DND-41 (cell line): ENCODE data around the gene KANSL1.

Source experiments
- ATAC-seq: fragments of 200-7000 bp; cut with Tn5 transposase; 3 replicates; pipeline ENCODE4 v1.9.1; 2021; ENCODE audit warnings: low read depth; ENCODE audit not compliant: insufficient read depth
- DNase-seq: peaks from one replicate; pipeline ENCODE4 v3.0.0-alpha.2; 2020
- H2AFZ ChIP-seq: 2 replicates; pipeline ENCODE4 v1.6.0; 2012; ENCODE audit warnings: low read depth, low read length
- H3K27ac ChIP-seq: 2 replicates; pipeline ENCODE4 v1.5.1; 2012; ENCODE audit warnings: low read length, inconsistent platforms
- H3K27me3 ChIP-seq: fragments of 200-600 bp; sonication (generic); 2 replicates; pipeline ENCODE4 v1.6.0; 2012; ENCODE audit warnings: low read length, mild to moderate bottlenecking, inconsistent platforms; ENCODE audit not compliant: insufficient read depth, poor library complexity
- H3K36me3 ChIP-seq: 2 replicates; pipeline ENCODE4 v1.5.1; 2012; ENCODE audit warnings: low read length, inconsistent platforms; ENCODE audit not compliant: insufficient read depth
- H3K4me1 ChIP-seq: 2 replicates; pipeline ENCODE4 v1.5.1; 2012; ENCODE audit warnings: mild to moderate bottlenecking, low read length; ENCODE audit not compliant: insufficient read depth
- H3K4me2 ChIP-seq: 2 replicates; pipeline ENCODE4 v1.6.0; 2012; ENCODE audit warnings: mild to moderate bottlenecking, moderate library complexity, low read length, inconsistent platforms; ENCODE audit not compliant: insufficient read depth
- H3K4me3 ChIP-seq, 2 experiments: fragments of 200-600 bp in 1 of 2; shearing (Covaris generic) in 1 of 2; 2 replicates each; pipeline ENCODE4 v1.5.1; 2012 to 2016; ENCODE audit warnings: inconsistent platforms in 2 of 2, low read length in 2 of 2, mild to moderate bottlenecking in 2 of 2, low read depth in 1 of 2, moderate library complexity in 1 of 2
- H3K79me2 ChIP-seq: 2 replicates; pipeline ENCODE4 v1.6.0; 2012; ENCODE audit warnings: low read length, inconsistent platforms; ENCODE audit not compliant: insufficient read depth
- H3K9ac ChIP-seq: 2 replicates; pipeline ENCODE4 v1.6.0; 2012; ENCODE audit warnings: low read depth, mild to moderate bottlenecking, inconsistent platforms, low read length, moderate library complexity
- H3K9me3 ChIP-seq: 2 replicates; pipeline ENCODE4 v1.5.1; 2012; ENCODE audit warnings: low read length, moderate library complexity, mild to moderate bottlenecking, inconsistent platforms; ENCODE audit not compliant: insufficient read depth, severe bottlenecking
- H4K20me1 ChIP-seq: 2 replicates; pipeline ENCODE4 v1.6.0; 2012; ENCODE audit warnings: low read length; ENCODE audit not compliant: insufficient read depth
- EZH2 ChIP-seq: IDR thresholded peaks from 3 replicates; pipeline ENCODE4 v1.6.1; 2012; ENCODE audit warnings: borderline replicate concordance, low read depth, mild to moderate bottlenecking, moderate library complexity, low read length, inconsistent platforms; ENCODE audit not compliant: severe bottlenecking
- TF ChIP-seq, protein P1 (sequence below): IDR thresholded peaks from 2 replicates; pipeline ENCODE4 v1.5.1; 2012; ENCODE audit warnings: borderline replicate concordance, low read length, moderate library complexity, mild to moderate bottlenecking; ENCODE audit not compliant: poor library complexity, severe bottlenecking; ENCODE audit errors: extremely low read depth

The KANSL1 gene

DNA sequence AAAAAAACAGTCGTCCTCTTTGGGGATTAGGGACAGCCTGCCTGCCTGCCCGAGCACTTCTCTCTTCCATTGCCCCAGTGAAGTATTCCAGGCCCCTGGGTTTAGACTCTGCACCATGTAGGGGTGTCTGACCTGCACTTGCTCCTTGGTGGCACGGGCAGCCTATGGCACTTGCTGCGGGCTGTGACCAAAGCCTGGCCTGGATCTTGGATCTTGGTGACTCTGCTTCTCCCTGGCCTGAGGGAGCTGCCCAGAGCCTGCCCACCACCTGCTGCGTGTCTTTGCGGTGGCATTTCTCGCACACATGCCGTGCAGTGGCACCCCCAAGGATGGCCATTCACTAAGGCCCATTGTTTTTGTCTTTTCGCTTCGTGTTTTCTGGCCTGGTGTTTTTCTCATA, 200.3 kb downstream of the KANSL1 start:
- Histone ChIP-seq H3K27ac (no peak overlapping the region), H3K79me2 (no peaks in the 10 kb centered on the region), H3K9ac (no peak overlapping the region), H3K36me3 (no peaks in the 10 kb centered on the region), H3K4me1 (no peaks in the 10 kb centered on the region), H3K4me3 (no peak overlapping the region), H3K27me3 (no peaks in the 10 kb centered on the region), H3K9me3 (no peaks in the 10 kb centered on the region), H2AFZ (no peak overlapping the region), H3K4me2 (no peak overlapping the region), H4K20me1 (no peaks in the 10 kb centered on the region)
- DNase-seq (no peak), ATAC-seq (no peak)
- TF ChIP-seq, protein P1, sequence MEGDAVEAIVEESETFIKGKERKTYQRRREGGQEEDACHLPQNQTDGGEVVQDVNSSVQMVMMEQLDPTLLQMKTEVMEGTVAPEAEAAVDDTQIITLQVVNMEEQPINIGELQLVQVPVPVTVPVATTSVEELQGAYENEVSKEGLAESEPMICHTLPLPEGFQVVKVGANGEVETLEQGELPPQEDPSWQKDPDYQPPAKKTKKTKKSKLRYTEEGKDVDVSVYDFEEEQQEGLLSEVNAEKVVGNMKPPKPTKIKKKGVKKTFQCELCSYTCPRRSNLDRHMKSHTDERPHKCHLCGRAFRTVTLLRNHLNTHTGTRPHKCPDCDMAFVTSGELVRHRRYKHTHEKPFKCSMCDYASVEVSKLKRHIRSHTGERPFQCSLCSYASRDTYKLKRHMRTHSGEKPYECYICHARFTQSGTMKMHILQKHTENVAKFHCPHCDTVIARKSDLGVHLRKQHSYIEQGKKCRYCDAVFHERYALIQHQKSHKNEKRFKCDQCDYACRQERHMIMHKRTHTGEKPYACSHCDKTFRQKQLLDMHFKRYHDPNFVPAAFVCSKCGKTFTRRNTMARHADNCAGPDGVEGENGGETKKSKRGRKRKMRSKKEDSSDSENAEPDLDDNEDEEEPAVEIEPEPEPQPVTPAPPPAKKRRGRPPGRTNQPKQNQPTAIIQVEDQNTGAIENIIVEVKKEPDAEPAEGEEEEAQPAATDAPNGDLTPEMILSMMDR, result no peak
- no peak for TF ChIP-seq EZH2

DNA sequence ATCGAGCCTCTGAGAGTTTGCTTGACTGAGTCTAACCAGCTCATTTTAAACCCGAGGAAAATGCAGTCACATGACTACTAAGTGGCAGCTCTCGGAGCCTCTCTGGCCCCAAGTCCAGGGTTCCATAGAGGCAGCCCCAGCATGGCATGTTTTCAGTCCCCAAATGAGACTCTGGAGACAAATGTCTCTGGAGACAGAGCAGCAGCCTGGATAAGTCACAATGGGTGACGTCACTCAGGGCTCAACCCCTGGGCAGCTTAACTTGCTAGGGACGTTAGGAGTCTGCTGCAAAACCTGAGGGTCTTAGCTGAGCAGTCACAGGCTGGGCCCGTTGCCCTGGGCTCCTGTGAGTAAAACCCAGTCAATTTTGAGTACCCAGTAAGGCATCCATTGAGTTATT, 201.1 kb downstream of the KANSL1 start:
- H3K36me3 ChIP-seq, result no peaks in the 10 kb centered on the region
- no peak overlapping the region for H3K27ac ChIP-seq
- H2AFZ ChIP-seq, result no peak overlapping the region
- H3K9me3 ChIP-seq, result no peaks in the 10 kb centered on the region
- TF ChIP-seq EZH2, result no peak
- TF ChIP-seq, protein P1, result no peak
- H3K4me1 ChIP-seq, result no peaks in the 10 kb centered on the region
- H3K27me3 ChIP-seq, result no peaks in the 10 kb centered on the region
- H3K9ac ChIP-seq, result no peak overlapping the region
- no peaks in the 10 kb centered on the region for H3K79me2 ChIP-seq
- ATAC-seq (no peak), DNase-seq (no peak)
- H3K4me2 ChIP-seq, result no peak overlapping the region
- no peak overlapping the region for H3K4me3 ChIP-seq
- no peaks in the 10 kb centered on the region for H4K20me1 ChIP-seq

DNA sequence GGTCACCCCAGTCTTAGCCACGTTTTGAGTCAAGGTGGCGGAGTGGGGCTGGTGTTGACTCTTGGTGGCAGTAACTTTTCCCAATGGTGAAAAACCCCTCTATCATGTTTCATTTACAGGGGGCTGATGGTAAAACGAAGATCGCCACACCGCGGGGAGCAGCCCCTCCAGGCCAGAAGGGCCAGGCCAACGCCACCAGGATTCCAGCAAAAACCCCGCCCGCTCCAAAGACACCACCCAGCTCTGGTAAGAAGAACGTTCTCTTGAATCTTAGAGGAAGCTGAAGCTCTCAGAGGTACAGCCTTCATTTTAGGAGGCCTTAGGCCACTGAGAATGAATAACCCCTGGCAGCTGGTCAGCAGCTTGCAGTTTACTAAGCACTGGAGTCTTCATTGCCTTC, 201.9 kb downstream of the KANSL1 start:
- TF ChIP-seq, protein P1, result no peak
- no peak for TF ChIP-seq EZH2
- H3K27me3 ChIP-seq, result no peaks in the 10 kb centered on the region
- no peaks in the 10 kb centered on the region for H3K4me1 ChIP-seq
- H3K36me3 ChIP-seq, result no peaks in the 10 kb centered on the region
- no peaks in the 10 kb centered on the region for H3K9me3 ChIP-seq
- H2AFZ ChIP-seq, result no peak overlapping the region
- ATAC-seq (no peak), DNase-seq (no peak)
- no peak overlapping the region for H3K9ac ChIP-seq
- H3K4me3 ChIP-seq, result no peak overlapping the region
- H3K79me2 ChIP-seq, result no peaks in the 10 kb centered on the region
- no peak overlapping the region for H3K27ac ChIP-seq
- H3K4me2 ChIP-seq, result no peak overlapping the region
- H4K20me1 ChIP-seq, result no peaks in the 10 kb centered on the region

DNA sequence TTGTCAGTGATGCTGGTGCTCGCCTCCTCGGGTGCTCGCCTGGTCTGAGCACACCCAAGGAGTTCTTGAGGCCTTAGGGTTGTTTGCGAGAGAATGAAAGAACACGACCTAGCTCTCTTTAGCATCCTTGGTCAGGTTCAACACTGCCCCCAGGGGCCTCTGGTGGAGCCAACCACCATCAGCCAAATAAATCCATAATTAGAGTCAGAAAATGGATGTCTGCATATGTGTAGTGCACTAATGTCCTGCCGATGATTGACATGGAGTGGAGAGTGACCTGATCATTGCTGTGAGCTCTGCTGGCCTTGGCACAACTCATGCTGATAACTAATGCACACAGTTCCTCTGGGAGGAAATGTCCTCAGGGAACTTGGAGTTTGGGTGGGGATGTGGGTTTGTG, 202.3 kb downstream of the KANSL1 start:
- no peaks in the 10 kb centered on the region for H3K27me3 ChIP-seq
- H4K20me1 ChIP-seq, result no peaks in the 10 kb centered on the region
- TF ChIP-seq, protein P1, result peak; percentile 13
- TF ChIP-seq EZH2, result no peak
- H3K36me3 ChIP-seq, result no peaks in the 10 kb centered on the region
- H3K27ac ChIP-seq, result no peak overlapping the region
- no peaks in the 10 kb centered on the region for H3K79me2 ChIP-seq
- H3K9ac ChIP-seq, result no peak overlapping the region
- no peak overlapping the region for H2AFZ ChIP-seq
- H3K4me3 ChIP-seq, result no peak overlapping the region
- H3K4me2 ChIP-seq, result no peak overlapping the region
- no peaks in the 10 kb centered on the region for H3K4me1 ChIP-seq
- H3K9me3 ChIP-seq, result no peaks in the 10 kb centered on the region
- DNase-seq, result no peak
- ATAC-seq, result no peak
